Stimulated activated CD8-positive, alpha-beta memory T cell treated with anti-CD3 and anti-CD28 coated beads, Interleukin-2, amount 100 ng/mL, for 48 hours (primary cell): ENCODE data around the gene THEM4.
"Not testable (repeated sequence)": the region's sequence is repeated elsewhere in the genome, so short reads cannot be mapped to it uniquely, and the experiment has no call there.

ENCODE experiments used
- DNase-seq, 2 donors: peaks; one replicate each; pipeline ENCODE4 v3.0.0-alpha.2; 2020; ENCODE audit warnings: low read depth in 2 of 2

The THEM4 gene

GRCh38 chr1:151859891-151860293 lies 49.4 kb downstream of the THEM4 start:
- DNase-seq, result no peak

GRCh38 chr1:151858886-151859665 lies 50.2 kb downstream of the THEM4 start:
- DNase-seq, result no peak

GRCh38 chr1:151858030-151858746 lies 51.1 kb downstream of the THEM4 start:
- DNase-seq, result no peak

- DNase-seq, result no peak
These were observed 53.4 kb downstream of the THEM4 start for GRCh38 chr1:151855933-151856332.

GRCh38 chr1:151855516-151855915 lies 53.8 kb downstream of the THEM4 start:
- DNase-seq, result not testable (repeated sequence)

- DNase-seq, result no peak
These were observed 54.7 kb downstream of the THEM4 start for GRCh38 chr1:151854658-151855057.

- DNase-seq, result no peak
These were observed 55.8 kb downstream of the THEM4 start, which contains the start of gene THEM5 for GRCh38 chr1:151853411-151853943. THEM5 (minus strand) TSS chr1:151853712; CDS start chr1:151853565, 147 bp downstream.

GRCh38 chr1:151852733-151853132 lies 56.6 kb downstream of the THEM4 start:
- no peak for DNase-seq

- no peak for DNase-seq
These were observed 57.4 kb downstream of the THEM4 start for GRCh38 chr1:151851886-151852285.

GRCh38 chr1:151849871-151850270 lies 59.4 kb downstream of the THEM4 start:
- DNase-seq, result no peak

- DNase-seq, result no peak
These were observed 60.2 kb downstream of the THEM4 start for GRCh38 chr1:151849126-151849525.

- no peak for DNase-seq
These were observed 61.3 kb downstream of the THEM4 start for GRCh38 chr1:151847867-151848596.

GRCh38 chr1:151846686-151847237 lies 62.5 kb downstream of the THEM4 start:
- no peak for DNase-seq

GRCh38 chr1:151846062-151846568 lies 63.2 kb downstream of the THEM4 start:
- no peak for DNase-seq

- DNase-seq, result no peak
These were observed 65.9 kb downstream of the THEM4 start for GRCh38 chr1:151843398-151843797.

GRCh38 chr1:151841141-151841540 lies 68.2 kb downstream of the THEM4 start:
- DNase-seq, result no peak

GRCh38 chr1:151840421-151840820 lies 68.9 kb downstream of the THEM4 start:
- DNase-seq, result no peak

GRCh38 chr1:151839457-151840403 lies 69.6 kb downstream of the THEM4 start, which contains the start of gene C2CD4D:
C2CD4D (minus strand) TSS chr1:151839820; CDS start chr1:151838989, 831 bp downstream.
- DNase-seq, result peak; percentile 58 to 63

GRCh38 chr1:151839082-151839412 lies 70.3 kb downstream of the THEM4 start:
- DNase-seq, result no peak
